ENCODE data around the gene SRGAP2C.
"Not testable (repeated sequence)": the region's sequence is repeated elsewhere in the genome, so short reads cannot be mapped to it uniquely, and the experiment has no call there.

DNA sequence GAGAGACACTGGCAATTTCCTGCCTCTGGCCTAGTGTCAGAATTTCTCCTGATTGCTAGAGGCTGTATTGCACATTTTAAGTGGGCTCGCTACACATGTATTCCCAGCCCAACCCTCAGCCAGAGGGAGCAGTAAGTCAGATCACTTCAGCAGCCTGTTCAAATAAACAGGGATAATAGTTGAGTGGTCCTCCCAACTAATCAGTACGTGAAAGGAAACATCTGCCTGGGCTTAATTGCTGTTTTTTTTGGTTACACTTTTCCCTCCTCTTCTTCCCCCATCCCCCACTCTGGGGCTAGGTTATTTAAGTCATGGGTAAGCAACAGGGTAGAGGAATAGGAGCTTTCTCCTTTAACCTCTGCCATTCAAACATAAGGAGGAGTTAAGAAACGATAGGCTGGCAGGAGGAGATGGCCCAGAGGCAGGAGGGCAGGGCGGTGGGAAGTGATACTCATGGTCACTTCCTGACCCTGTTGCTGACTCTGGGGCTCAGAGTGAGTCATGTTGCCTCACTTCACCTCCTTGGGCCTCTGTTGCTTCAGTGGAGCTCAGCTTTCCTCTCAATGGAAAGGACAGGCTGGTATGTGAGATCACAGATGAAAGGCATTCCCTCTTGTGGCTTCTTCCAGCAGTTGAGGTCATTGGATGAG lies 177.6 kb downstream of the SRGAP2C start:
- TF ChIP-seq POLR2AphosphoS5 (IDR thresholded peaks at IDR 0.05; ENCODE audit: insufficient read depth in 1 of 2, low read depth in 1 of 2): not testable (repeated sequence)
- TF ChIP-seq, protein P1, sequence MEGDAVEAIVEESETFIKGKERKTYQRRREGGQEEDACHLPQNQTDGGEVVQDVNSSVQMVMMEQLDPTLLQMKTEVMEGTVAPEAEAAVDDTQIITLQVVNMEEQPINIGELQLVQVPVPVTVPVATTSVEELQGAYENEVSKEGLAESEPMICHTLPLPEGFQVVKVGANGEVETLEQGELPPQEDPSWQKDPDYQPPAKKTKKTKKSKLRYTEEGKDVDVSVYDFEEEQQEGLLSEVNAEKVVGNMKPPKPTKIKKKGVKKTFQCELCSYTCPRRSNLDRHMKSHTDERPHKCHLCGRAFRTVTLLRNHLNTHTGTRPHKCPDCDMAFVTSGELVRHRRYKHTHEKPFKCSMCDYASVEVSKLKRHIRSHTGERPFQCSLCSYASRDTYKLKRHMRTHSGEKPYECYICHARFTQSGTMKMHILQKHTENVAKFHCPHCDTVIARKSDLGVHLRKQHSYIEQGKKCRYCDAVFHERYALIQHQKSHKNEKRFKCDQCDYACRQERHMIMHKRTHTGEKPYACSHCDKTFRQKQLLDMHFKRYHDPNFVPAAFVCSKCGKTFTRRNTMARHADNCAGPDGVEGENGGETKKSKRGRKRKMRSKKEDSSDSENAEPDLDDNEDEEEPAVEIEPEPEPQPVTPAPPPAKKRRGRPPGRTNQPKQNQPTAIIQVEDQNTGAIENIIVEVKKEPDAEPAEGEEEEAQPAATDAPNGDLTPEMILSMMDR (IDR thresholded peaks at IDR 0.05): not testable (repeated sequence)

Data from vagina (tissue), 2 donors.